K562 (cell line): ENCODE data around the gene DDX39A. TPM values are rescaled to one million over a fixed set of nuclear protein-coding genes. Genes with fewer than 3 reads are reported as not detected.

Experiments
- CHCHD3 ChIP-seq: fragments of 250-450 bp; sonication (Bioruptor Pico); IDR thresholded peaks from 2 replicates; pipeline ENCODE4 v2.1.2; 2022; ENCODE audit warnings: mild to moderate bottlenecking
- CREBBP ChIP-seq: IDR thresholded peaks from one replicate; pipeline ENCODE4 v1.6.1; 2012; ENCODE audit warnings: low read depth, mild to moderate bottlenecking, control low read depth, inconsistent platforms, low read length
- CSDE1 ChIP-seq, 2 experiments: fragments of 450-650 bp; IDR thresholded peaks; 2 replicates each; pipeline ENCODE4 v1.6.1; 2016; ENCODE audit warnings: mild to moderate bottlenecking in 1 of 2
- DMBX1 ChIP-seq: fragments of 250-450 bp; sonication (Bioruptor Pico); IDR thresholded peaks from 2 replicates; pipeline ENCODE4 v1.8.0; 2022; ENCODE audit warnings: inconsistent platforms, mild to moderate bottlenecking, moderate library complexity, borderline replicate concordance
- EP400 ChIP-seq: fragments of 450-650 bp; IDR thresholded peaks from 2 replicates; pipeline ENCODE4 v1.6.1; 2017; ENCODE audit warnings: antibody characterized with exemption, mild to moderate bottlenecking, moderate library complexity
- FOSL1 ChIP-seq: fragments of 200-800 bp; sonication (Bioruptor generic); conservative IDR thresholded peaks from 2 replicates; pipeline ENCODE4 v1.6.1; 2016; ENCODE audit warnings: missing genetic modification characterization, missing compliant biosample characterization
- FOXP4 ChIP-seq: sonication (generic); formaldehyde crosslinking; IDR thresholded peaks from 2 replicates; pipeline ENCODE4 v1.8.0; 2022; ENCODE audit warnings: mild to moderate bottlenecking, missing genetic modification reagents, borderline replicate concordance
- GTF2E2 ChIP-seq: fragments of 200-800 bp; sonication (Bioruptor generic); IDR thresholded peaks from 2 replicates; pipeline ENCODE4 v1.6.1; 2016; ENCODE audit warnings: missing genetic modification characterization, missing compliant biosample characterization
- HDAC3 ChIP-seq: fragments of 450-650 bp; IDR thresholded peaks from 2 replicates; pipeline ENCODE4 v1.6.1; 2018; ENCODE audit warnings: borderline replicate concordance, mild to moderate bottlenecking, moderate library complexity; ENCODE audit not compliant: partially characterized antibody
- MIER1 ChIP-seq: fragments of 450-650 bp; IDR thresholded peaks from 2 replicates; pipeline ENCODE4 v1.6.1; 2016; ENCODE audit warnings: antibody characterized with exemption, mild to moderate bottlenecking, low read depth
- MXI1 ChIP-seq: IDR thresholded peaks from 2 replicates; pipeline ENCODE4 v1.6.1; 2011; ENCODE audit warnings: low read depth, mild to moderate bottlenecking, improper control_type of control experiment, low read length
- MYNN ChIP-seq, 2 experiments: sonication (generic); formaldehyde crosslinking in 1 of 2; IDR thresholded peaks; 2 replicates each; pipeline versions ENCODE4 v1.5.0 to v1.6.1; 2016 to 2020; ENCODE audit warnings: antibody characterized with exemption in 1 of 2, missing genetic modification reagents in 1 of 2
- NFATC3 ChIP-seq: fragments of 450-650 bp; IDR thresholded peaks from 2 replicates; pipeline ENCODE4 v1.6.1; 2017; ENCODE audit warnings: mild to moderate bottlenecking
- PREB ChIP-seq: sonication (generic); formaldehyde crosslinking; IDR thresholded peaks from 2 replicates; pipeline ENCODE4 v1.8.1; 2023; ENCODE audit warnings: mild to moderate bottlenecking, missing genetic modification reagents
- RFX5 ChIP-seq: IDR thresholded peaks from 2 replicates; pipeline ENCODE4 v1.6.1; 2011; ENCODE audit warnings: low read depth, mild to moderate bottlenecking, improper control_type of control experiment, low read length
- SRF ChIP-seq, 2 experiments: fragments of 250-450, 450-650 bp in 1 of 2; sonication (Bioruptor Pico) in 1 of 2; sonication (generic) in 1 of 2; formaldehyde crosslinking; IDR thresholded peaks; 2 replicates each; pipeline versions ENCODE4 v1.5.0 to v1.5.1; 2020 to 2022; ENCODE audit warnings: mild to moderate bottlenecking in 1 of 2, missing genetic modification reagents in 1 of 2
- TCF7L2 ChIP-seq: fragments of 150-350 bp; IDR thresholded peaks from 2 replicates; pipeline ENCODE4 v1.6.1; 2016; ENCODE audit warnings: low read depth, mild to moderate bottlenecking, low read length, moderate library complexity
- YBX1 ChIP-seq: fragments of 450-650 bp; IDR thresholded peaks from 2 replicates; pipeline ENCODE4 v1.7.1; 2016; ENCODE audit warnings: mild to moderate bottlenecking
- ZFP36 ChIP-seq: fragments of 150-350 bp; IDR thresholded peaks from 2 replicates; pipeline ENCODE4 v1.6.1; 2018; ENCODE audit warnings: low read length, low read depth; ENCODE audit not compliant: partially characterized antibody
- ZNF224 ChIP-seq: sonication (generic); formaldehyde crosslinking; IDR thresholded peaks from 2 replicates; pipeline ENCODE4 v1.8.0; 2022; ENCODE audit warnings: mild to moderate bottlenecking, missing genetic modification reagents
- ZNF75A ChIP-seq: fragments of 450-650 bp; formaldehyde crosslinking; IDR thresholded peaks from 2 replicates; pipeline ENCODE4 v1.4.0; 2020; ENCODE audit warnings: mild to moderate bottlenecking
- ZNF76 ChIP-seq: fragments of 250-450 bp; sonication (Bioruptor Pico); IDR thresholded peaks from 2 replicates; pipeline ENCODE4 v1.4.0; 2020; ENCODE audit warnings: mild to moderate bottlenecking, moderate library complexity, borderline replicate concordance
- polyA plus RNA-seq, 8 experiments: library from polyadenylated mRNA; depleted of rRNA in 4 of 8; stranded (reverse) in 5 of 8; unstranded in 3 of 8; fragments of >200 nt; fragmentation: Nextera tagmentation in 2 of 8; fragmentation: Illumina TruSeq in 1 of 8; extraction: Ambion mirVana in 2 of 8; extraction: Trizol in 1 of 8; gene quantifications; 2 replicates each; pipeline versions ENCODE4 v1.2.1 to v1.2.3, GENCODE V29; 2011 to 2014; ENCODE audit warnings: inconsistent platforms in 1 of 8, missing spikeins in 1 of 8
- total RNA-seq, 7 experiments: library from RNA; depleted of rRNA in 6 of 7; stranded (reverse); fragments of >200 nt in 6 of 7; fragmentation: Illumina TruSeq in 2 of 7; extraction: Trizol in 2 of 7; gene quantifications; 2 replicates each; pipeline versions ENCODE4 v1.2.1 to v1.2.3, GENCODE V29; 2011 to 2021; ENCODE audit warnings: low replicate concordance in 1 of 7

Gene DDX39A
- total and polyA plus RNA-seq, 9 of the 15 experiments (the other 6 are each of a cell fraction or from before 2014, with no cell fraction given) = 90.3 to 250 (median 188) TPM

GRCh38 chr19:14381689-14382474 lies 37.3 kb downstream of the DDX39A start (continued):
- no peak for TF ChIP-seq PREB
- peak; percentile 7 for TF ChIP-seq ZFP36
- no peak for TF ChIP-seq MYNN (IDR thresholded peaks at IDR 0.05)
- no peak for TF ChIP-seq MYNN (CRISPR knock-in tag; IDR thresholded peaks at IDR 0.05)
- no peak for TF ChIP-seq HDAC3
- TF ChIP-seq FOXP4 (CRISPR knock-in tag) = peak; percentile 12; the same call in 1 of the 2 replicates
- no peak for TF ChIP-seq SRF (CRISPR knock-in tag; IDR thresholded peaks at IDR 0.05)
- no peak for TF ChIP-seq RFX5
- no peak for TF ChIP-seq MIER1
- no peak for TF ChIP-seq TCF7L2
- no peak for TF ChIP-seq YBX1
- no peak for TF ChIP-seq CHCHD3 (CRISPR knock-in tag)
- TF ChIP-seq EP400 = peak; percentile 39
- TF ChIP-seq GTF2E2 (tag) = 0 out of 2 replicates have a peak, but pooled peaks have one; percentile 2
- no peak for TF ChIP-seq ZNF75A (CRISPR knock-in tag)
- TF ChIP-seq CREBBP = no peak
- TF ChIP-seq ZNF76 = no peak
- peak in 1 of 2 experiments; percentile 62; a peak in 1 of 4 replicates for TF ChIP-seq CSDE1 (IDR thresholded peaks at IDR 0.05)
- TF ChIP-seq DMBX1 = no peak
- no peak for TF ChIP-seq NFATC3
- TF ChIP-seq MXI1 = peak; percentile 93; the same call in 1 of the 2 replicates
- no peak for TF ChIP-seq ZNF224 (CRISPR knock-in tag)
- peak; percentile 51 for TF ChIP-seq FOSL1
